Pons (tissue), 1 donor: ENCODE measurements around the gene IAH1.

Experiments
- DNase-seq: peaks from one replicate; pipeline ENCODE4 v3.0.0-alpha.2; 2016; ENCODE audit warnings: low spot score

IAH1 gene

DNA sequence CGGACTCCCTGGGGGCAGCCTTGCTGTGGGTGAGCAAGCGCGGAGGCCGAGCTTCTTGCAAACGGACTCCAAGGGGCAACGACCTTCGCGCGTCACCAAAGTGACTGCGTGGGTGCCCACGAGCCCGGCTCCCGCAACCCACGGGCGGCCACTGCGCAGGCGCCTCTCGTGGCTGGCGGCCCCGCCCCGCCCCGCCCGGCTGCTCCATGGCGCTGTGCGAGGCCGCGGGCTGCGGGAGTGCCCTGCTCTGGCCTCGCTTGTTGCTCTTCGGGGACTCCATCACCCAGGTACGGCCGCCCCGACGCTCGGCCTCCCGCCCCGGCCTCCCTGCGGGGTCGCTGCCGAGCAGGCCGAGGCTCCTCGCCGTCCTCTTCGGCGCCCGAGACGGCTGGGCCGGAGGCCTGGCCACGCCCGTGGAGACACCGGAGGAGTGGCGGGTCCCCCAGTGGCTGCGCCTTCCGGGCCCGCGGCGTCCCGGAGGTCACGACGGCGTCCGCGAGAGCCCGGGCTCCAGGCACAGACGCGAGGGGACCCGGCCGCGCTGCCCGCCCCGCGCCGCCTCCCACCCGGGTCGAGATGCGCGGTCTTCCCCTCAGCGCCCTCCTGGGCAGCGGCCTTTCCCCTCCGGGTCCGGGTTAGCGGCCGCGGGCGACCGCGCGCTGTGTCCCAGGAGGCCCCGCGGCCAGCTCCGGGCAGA is at the start of gene IAH1:
IAH1 (plus strand) TSS at position 191 of the 697 bp plus-strand sequence; CDS start at position 207, 16 bp downstream.
- DNase-seq, result peak; percentile 57

- DNase-seq, result no peak
These were observed 45.3 kb upstream of the IAH1 start for GRCh38 chr2:9428965-9429577.

GRCh38 chr2:9430316-9431293 is 43.7 kb upstream of the IAH1 start:
- no peak for DNase-seq

- DNase-seq, result no peak
These were observed 39.9 kb upstream of the IAH1 start for GRCh38 chr2:9434489-9434888.

- no peak for DNase-seq
These were observed 34.8 kb upstream of the IAH1 start for GRCh38 chr2:9439536-9439935.

GRCh38 chr2:9440058-9440727 is 34.2 kb upstream of the IAH1 start:
- peak; percentile 60 for DNase-seq

DNA sequence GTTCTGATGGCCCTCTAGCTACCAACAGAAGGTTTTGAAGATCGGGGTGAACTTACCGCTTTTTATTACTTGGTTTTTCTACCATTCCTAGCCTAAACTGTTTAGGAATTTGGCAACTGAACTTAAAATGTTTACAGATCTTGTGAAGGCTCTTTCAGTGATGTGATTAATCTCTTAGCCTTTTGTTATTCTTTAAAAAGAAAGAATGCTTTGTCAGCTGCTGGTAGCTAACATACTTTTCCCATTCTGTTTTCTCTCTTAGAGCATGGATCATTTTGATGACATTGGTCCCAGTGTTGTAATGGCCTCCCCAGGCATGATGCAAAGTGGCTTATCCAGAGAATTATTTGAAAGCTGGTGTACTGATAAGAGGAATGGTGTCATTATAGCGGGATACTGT is 32.8 kb upstream of the IAH1 start:
- peak; percentile 58 for DNase-seq

GRCh38 chr2:9443526-9443925 is 30.8 kb upstream of the IAH1 start:
- no peak for DNase-seq

DNA sequence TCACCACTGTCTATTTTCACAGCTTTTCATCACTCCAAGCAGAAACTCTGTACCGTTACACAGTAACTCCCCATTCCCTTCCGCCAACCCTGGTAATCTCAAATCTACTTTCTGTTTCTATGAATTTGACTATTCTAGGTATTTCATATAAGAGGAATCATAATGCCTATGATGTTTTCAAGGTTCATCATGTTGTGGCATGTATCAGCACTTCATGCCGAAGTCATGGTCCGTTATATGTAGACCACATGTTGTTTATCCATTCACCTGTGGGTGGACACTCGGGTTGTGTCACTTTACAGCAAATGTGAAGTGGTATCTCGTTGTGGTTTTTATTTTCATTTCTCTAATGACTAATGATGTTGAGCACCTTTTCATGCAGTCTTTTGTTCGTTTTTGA is 29.3 kb upstream of the IAH1 start:
- no peak for DNase-seq

DNA sequence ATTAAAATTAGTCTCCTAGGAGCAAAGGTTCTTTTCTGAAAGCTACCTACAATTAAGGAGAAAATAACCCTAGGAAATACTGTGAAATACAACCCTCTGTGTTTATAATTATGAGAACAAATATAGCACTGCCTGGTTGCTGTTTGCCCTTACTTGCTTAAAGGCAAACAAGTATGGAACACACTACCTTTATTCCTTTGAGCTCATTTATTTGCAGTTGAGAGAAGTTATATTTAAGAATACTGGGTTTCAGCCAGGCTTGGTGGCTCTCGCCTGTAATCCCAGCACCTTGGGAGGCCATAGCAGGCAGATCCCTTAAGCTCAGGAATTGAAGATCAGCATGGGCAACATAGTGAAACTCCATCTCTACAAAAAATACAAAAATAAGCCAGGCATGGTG is 23.1 kb upstream of the IAH1 start:
- no peak for DNase-seq

DNA sequence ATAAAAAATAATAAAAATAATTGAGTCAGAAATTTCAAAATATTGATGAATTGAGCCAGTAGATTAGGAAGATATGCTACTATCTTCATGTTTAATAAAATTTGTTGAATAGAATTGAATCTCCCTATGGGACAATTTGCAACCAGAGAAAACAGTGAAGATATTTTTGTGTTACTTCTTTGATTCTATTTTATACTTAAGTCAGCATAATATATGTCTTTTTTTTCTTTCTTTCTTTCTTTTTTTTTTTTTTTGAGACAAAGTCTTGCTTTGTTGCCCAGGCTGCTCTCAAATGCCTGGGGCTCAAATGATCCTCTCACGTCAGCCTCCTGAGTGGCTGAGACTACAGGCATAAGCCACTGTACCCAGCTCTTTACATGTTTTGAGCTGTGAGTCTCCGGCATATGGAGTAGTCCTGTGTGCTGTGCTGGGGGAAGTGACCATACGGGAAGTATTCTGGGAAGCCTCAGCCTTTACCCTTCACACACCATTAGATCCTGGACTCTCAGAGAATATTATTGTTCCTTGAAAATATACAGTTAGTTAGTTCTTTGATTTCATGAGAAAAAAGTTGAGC is 13.8 kb upstream of the IAH1 start:
- DNase-seq, result no peak

GRCh38 chr2:9461079-9461478 is 13.3 kb upstream of the IAH1 start:
- no peak for DNase-seq

DNA sequence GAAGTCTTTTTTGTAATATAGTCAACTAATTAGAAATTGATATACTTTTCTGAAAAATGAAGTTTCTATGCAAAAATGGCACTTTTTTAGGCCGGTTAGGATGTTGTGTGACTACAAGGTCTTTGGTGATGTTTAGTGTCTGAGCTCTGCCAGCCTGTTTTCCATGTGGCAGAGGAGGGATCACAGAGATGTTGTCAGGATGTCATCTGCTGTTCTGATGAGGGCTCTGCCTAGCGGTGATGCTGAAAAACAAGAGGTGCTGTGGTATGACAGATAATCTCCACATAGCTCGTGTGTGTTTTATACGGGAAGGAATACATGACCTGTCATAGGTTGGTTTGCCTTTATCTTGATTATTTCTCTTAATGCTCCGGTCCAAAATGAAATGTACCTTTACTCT is 12.0 kb upstream of the IAH1 start:
- no peak for DNase-seq

GRCh38 chr2:9462886-9463697 is 11.3 kb upstream of the IAH1 start:
- DNase-seq, result no peak

- no peak for DNase-seq
These were observed 10.7 kb upstream of the IAH1 start for GRCh38 chr2:9463698-9464034.

DNA sequence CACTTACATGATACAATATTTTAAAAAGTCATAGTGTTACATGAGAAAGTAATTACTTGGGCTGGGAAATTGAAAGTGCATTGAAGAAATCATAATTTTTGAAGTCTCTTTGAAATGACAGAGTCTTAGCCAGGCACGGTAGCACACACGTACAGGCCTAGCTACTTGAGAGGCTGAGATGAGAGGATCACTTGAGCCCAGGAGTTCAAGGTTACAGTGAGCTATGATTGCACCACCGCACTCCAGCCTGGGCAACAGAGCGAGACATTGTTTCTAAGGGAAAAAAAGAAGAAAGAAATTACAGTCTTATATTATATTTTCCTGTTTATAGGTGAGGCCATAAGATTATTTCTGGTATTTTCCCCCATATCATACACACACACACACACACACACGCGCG is 9.2 kb upstream of the IAH1 start:
- no peak for DNase-seq

DNA sequence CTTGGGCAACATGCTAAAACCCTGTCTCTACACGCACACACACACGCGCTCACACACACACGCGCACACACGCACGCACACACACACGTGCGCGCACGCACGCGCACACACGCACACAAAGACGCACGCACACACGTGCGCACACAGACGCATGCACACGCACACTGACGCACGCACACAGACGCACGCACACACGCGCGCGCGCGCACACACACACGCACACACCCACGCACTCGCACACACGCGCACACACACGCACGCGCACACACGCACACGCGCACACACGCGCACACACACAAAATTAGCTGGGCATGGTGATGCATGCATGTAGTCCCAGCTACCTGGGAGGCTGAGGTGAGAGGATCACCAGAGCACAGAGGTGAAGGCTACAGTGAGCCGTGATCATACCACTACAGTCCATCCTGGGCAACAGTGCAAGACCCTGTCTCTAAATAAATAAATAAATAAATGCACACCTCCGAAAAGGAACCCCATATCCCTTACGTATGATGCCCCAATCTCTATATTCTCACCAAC is 8.1 kb upstream of the IAH1 start:
- no peak for DNase-seq

- DNase-seq, result no peak
These were observed 6.7 kb upstream of the IAH1 start for GRCh38 chr2:9467687-9468086.

- no peak for DNase-seq
These were observed 3.1 kb upstream of the IAH1 start for GRCh38 chr2:9471206-9471605.

- DNase-seq, result no peak
These were observed 1.8 kb upstream of the IAH1 start for GRCh38 chr2:9472511-9472910.
